Esophagus muscularis mucosa (tissue), 4 donors: Measurements from ENCODE around the gene ATP6V1B1.

Experiments used
- EP300 ChIP-seq: sonication (generic); formaldehyde crosslinking; IDR thresholded peaks from one replicate; pipeline ENCODE4 v1.6.1; 2017; ENCODE audit warnings: antibody characterized with exemption
- POLR2A ChIP-seq: fragments of 450-650 bp; IDR thresholded peaks from one replicate; pipeline ENCODE4 v1.6.1; 2017; ENCODE audit warnings: antibody characterized with exemption, moderate library complexity, mild to moderate bottlenecking, low read depth
- POLR2AphosphoS5 ChIP-seq, 2 donors: sonication (generic); formaldehyde crosslinking; IDR thresholded peaks; one replicate each; pipeline ENCODE4 v1.6.1; 2017; ENCODE audit warnings: antibody characterized with exemption in 2 of 2
- TF ChIP-seq, protein P1 (sequence below), 3 experiments: fragments of 200-600 bp in 2 of 3; fragments of 450-650 bp in 1 of 3; sonication (generic) in 2 of 3; IDR thresholded peaks; one replicate each; pipeline ENCODE4 v1.5.1; 2017 to 2019; ENCODE audit warnings: antibody characterized with exemption in 3 of 3, mild to moderate bottlenecking in 2 of 3, moderate library complexity in 1 of 3

DNA sequence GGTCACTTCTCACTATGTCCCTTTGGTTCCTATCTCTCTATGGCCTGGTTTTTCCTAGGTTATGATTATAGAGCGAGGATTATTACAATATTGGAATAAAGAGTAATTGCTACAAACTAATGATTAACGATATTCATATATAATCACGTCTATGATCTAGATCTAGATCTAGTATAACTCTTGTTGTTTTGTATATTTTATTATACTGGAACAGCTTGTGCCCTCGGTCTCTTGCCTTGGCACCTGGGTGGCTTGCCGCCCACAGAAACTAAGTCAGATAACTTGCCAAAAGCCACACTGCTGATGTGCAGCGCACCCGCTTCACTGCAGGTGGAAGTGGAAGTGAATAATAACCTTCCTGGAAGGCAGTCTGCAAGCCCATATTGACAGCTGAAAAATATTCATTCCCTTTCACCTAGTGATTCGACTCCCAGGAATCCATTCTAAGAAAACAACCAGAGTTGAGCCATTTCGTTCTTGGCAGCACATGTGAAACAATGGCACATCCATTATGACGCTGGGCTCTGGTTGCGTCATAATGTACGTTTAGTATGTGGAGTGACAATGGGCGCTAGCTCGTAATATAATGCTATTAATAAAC is 42.0 kb downstream of the ATP6V1B1 start:
- TF ChIP-seq POLR2A (no peak), POLR2AphosphoS5 (IDR thresholded peaks at IDR 0.05) (peak; percentile 50 to 80), EP300 (no peak)
- TF ChIP-seq, protein P1, sequence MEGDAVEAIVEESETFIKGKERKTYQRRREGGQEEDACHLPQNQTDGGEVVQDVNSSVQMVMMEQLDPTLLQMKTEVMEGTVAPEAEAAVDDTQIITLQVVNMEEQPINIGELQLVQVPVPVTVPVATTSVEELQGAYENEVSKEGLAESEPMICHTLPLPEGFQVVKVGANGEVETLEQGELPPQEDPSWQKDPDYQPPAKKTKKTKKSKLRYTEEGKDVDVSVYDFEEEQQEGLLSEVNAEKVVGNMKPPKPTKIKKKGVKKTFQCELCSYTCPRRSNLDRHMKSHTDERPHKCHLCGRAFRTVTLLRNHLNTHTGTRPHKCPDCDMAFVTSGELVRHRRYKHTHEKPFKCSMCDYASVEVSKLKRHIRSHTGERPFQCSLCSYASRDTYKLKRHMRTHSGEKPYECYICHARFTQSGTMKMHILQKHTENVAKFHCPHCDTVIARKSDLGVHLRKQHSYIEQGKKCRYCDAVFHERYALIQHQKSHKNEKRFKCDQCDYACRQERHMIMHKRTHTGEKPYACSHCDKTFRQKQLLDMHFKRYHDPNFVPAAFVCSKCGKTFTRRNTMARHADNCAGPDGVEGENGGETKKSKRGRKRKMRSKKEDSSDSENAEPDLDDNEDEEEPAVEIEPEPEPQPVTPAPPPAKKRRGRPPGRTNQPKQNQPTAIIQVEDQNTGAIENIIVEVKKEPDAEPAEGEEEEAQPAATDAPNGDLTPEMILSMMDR (IDR thresholded peaks at IDR 0.05), result no peak
